Colonic mucosa (tissue), 4 donors: ENCODE measurements around the gene NPHS1. TPM values are rescaled to one million over a fixed set of nuclear protein-coding genes. Genes with fewer than 3 reads are reported as not detected.
"Not testable (repeated sequence)": the region's sequence is repeated elsewhere in the genome, so short reads cannot be mapped to it uniquely, and the experiment has no call there.

Experiments
- DNase-seq: peaks from one replicate; pipeline ENCODE4 v3.0.0-alpha.2; 2020
- H3K27ac ChIP-seq: fragments of 200-600 bp; one replicate; pipeline ENCODE4 v1.8.0; 2021
- H3K27me3 ChIP-seq: fragments of 200-600 bp; one replicate; pipeline ENCODE4 v1.8.0; 2021
- H3K36me3 ChIP-seq: fragments of 200-600 bp; one replicate; pipeline ENCODE4 v1.8.0; 2021
- H3K4me1 ChIP-seq: fragments of 200-600 bp; one replicate; pipeline ENCODE4 v1.8.0; 2021; ENCODE audit warnings: mild to moderate bottlenecking
- H3K4me3 ChIP-seq: fragments of 200-600 bp; one replicate; pipeline ENCODE4 v1.8.0; 2021
- H3K9ac ChIP-seq, 2 donors: one replicate each; pipeline ENCODE4 v1.7.0; 2013; ENCODE audit warnings: control low read depth in 2 of 2, low read depth in 2 of 2, low read length in 2 of 2
- H3K9me3 ChIP-seq: fragments of 200-600 bp; one replicate; pipeline ENCODE4 v1.8.0; 2021
- intact Hi-C: fragments of 100-400 bp; cut with DNase I; formaldehyde crosslinking; loops from one replicate; pipeline ENCODE4 v1.14.1; 2022
- total RNA-seq, 2 donors: library from RNA; stranded (reverse); fragmentation: NEBNext Ultra II Directional in 1 of 2; extraction: Animal tissue kit (Norgen Biotek cat#: 25700) in 1 of 2; gene quantifications; one replicate each; pipeline ENCODE4 v1.2.1, GENCODE V29; 2021
- TF ChIP-seq, protein P1 (sequence below): fragments of 200-600 bp; IDR thresholded peaks from one replicate; pipeline ENCODE4 v1.8.0; 2022; ENCODE audit warnings: antibody characterized with exemption, mild to moderate bottlenecking
- donor health status: healthy.
- donor health status: DM: no; HTN: no; CAD: no.
- donor health status: DM: no; HTN: no; CAD: no.

NPHS1 gene
- total RNA-seq, 2 donors from 2014 or later = not detected

DNA sequence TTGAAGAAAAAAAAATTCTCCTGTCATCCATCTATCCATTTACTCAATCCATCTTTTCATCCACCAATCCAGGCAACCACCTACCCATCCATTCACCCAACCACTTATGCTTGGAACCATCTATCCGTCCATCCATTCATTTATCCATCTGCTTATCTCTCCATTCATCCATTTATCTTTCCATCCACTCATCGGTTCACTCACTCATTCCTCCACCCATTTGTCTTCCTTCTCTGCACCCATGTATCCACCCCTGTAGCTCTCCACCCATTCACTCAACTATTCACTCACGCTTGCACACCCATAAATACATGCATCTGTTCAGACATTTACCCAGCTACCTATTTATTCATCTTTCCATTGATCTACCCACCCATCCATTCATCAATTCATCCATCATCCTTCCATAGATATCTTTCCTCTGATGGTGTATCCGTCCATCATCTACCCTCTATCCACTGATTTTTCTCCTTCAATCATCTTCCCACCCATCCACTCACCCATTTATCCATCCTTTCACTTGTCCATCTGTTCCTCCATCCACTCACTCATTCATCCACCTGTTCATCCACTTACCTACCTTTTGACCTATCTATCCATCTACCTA lies 9.5 kb downstream of the NPHS1 start:
- Histone ChIP-seq H3K9ac (no peak overlapping the region), H3K27me3 (peaks cover 14% of the 10 kb centered on the region), H3K4me3 (no peak overlapping the region), H3K9me3 (no peaks in the 10 kb centered on the region), H3K36me3 (no peaks in the 10 kb centered on the region), H3K27ac (no peak overlapping the region), H3K4me1 (peaks cover 12% of the 10 kb centered on the region)
- TF ChIP-seq, protein P1, sequence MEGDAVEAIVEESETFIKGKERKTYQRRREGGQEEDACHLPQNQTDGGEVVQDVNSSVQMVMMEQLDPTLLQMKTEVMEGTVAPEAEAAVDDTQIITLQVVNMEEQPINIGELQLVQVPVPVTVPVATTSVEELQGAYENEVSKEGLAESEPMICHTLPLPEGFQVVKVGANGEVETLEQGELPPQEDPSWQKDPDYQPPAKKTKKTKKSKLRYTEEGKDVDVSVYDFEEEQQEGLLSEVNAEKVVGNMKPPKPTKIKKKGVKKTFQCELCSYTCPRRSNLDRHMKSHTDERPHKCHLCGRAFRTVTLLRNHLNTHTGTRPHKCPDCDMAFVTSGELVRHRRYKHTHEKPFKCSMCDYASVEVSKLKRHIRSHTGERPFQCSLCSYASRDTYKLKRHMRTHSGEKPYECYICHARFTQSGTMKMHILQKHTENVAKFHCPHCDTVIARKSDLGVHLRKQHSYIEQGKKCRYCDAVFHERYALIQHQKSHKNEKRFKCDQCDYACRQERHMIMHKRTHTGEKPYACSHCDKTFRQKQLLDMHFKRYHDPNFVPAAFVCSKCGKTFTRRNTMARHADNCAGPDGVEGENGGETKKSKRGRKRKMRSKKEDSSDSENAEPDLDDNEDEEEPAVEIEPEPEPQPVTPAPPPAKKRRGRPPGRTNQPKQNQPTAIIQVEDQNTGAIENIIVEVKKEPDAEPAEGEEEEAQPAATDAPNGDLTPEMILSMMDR = no peak
- intact Hi-C loops = no loop called here
- DNase-seq = no peak

DNA sequence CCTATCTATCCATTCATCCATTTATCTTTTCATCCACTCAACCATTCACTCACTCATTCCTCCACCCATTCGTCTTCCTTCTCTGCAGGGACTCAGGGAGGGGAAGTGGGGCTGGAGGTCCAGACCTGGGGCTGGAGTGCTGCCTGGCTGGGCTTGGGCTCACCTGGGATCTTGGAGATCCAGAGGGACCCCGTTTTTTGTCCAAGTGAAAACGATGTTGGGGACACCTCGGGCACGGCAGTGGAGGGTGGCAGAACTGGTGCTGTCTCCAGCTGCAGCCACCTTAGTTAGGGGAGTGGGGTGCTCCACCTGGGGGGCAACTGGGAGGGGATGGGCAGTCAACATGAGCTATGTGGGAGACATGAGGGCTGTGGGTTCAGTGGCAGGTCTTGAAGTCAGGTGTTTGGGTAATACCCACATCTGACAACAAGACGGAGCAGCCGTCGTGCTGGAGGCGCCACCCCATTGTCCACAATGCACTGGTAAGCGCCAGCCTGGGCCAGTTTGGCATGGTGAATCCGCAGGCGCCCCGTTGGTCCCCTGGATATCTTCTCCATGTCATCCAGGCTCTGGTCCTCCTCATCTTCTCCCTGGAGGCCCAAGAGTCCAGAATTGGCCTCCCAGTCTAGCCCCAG lies 10.2 kb downstream of the NPHS1 start:
- Histone ChIP-seq H3K27ac (no peak overlapping the region), H3K4me1 (peaks cover 12% of the 10 kb centered on the region), H3K9ac (no peak overlapping the region), H3K36me3 (no peaks in the 10 kb centered on the region), H3K9me3 (no peaks in the 10 kb centered on the region), H3K27me3 (peaks cover 14% of the 10 kb centered on the region), H3K4me3 (no peak overlapping the region)
- TF ChIP-seq, protein P1 = no peak
- DNase-seq = no peak
- intact Hi-C loops = no loop called here

GRCh38 chr19:35836096-35836495 lies 16.2 kb downstream of the NPHS1 start:
- H3K4me1 ChIP-seq, intact Hi-C loops, H3K36me3 ChIP-seq, H3K27me3 ChIP-seq, H3K27ac ChIP-seq, H3K9ac ChIP-seq, H3K9me3 ChIP-seq, H3K4me3 ChIP-seq, DNase-seq: not testable (repeated sequence)

- Histone ChIP-seq H3K36me3 (no peaks in the 10 kb centered on the region), H3K9ac (no peak overlapping the region), H3K9me3 (no peaks in the 10 kb centered on the region), H3K27ac (no peak overlapping the region), H3K4me3 (no peak overlapping the region), H3K27me3 (no peaks in the 10 kb centered on the region), H3K4me1 (no peaks in the 10 kb centered on the region)
- intact Hi-C loops = no loop called here
- TF ChIP-seq, protein P1 = no peak
- DNase-seq = no peak
Measured at GRCh38 chr19:35833972-35834371, 18.3 kb downstream of the NPHS1 start.

- no peaks in the 10 kb centered on the region for H3K9me3 ChIP-seq
- no peaks in the 10 kb centered on the region for H3K4me1 ChIP-seq
- DNase-seq = no peak
- H3K27ac ChIP-seq = no peak overlapping the region
- no peaks in the 10 kb centered on the region for H3K36me3 ChIP-seq
- intact Hi-C loops = no loop called here
- no peak overlapping the region for H3K9ac ChIP-seq
- H3K27me3 ChIP-seq = no peaks in the 10 kb centered on the region
- H3K4me3 ChIP-seq = no peak overlapping the region
- TF ChIP-seq, protein P1 = no peak
Measured at GRCh38 chr19:35832054-35832453, 20.2 kb downstream of the NPHS1 start.

DNA sequence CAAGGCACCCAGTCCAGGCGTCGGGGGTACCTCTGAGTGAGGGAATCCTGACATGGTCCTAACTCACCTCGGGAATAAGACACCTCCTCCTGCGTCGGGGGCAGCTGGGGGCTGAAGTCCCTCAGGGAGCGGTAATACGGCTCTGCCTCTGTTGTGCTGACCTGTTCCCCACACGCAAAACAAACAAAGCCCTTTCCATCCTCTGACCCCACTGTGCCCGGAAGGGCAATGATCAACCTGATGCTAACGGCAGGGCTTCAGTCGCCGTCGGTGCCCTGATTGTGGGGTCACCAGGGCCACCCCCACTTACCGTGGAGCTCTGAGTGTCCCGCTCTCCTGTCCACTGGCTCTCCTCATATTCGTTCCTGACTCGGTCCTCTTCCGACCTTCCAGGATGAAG lies 21.3 kb downstream of the NPHS1 start:
- H3K9ac ChIP-seq = no peak overlapping the region
- H3K36me3 ChIP-seq = no peaks in the 10 kb centered on the region
- H3K4me3 ChIP-seq = no peak overlapping the region
- intact Hi-C loops = no loop called here
- H3K9me3 ChIP-seq = no peaks in the 10 kb centered on the region
- no peak for DNase-seq
- TF ChIP-seq, protein P1 = no peak
- H3K27ac ChIP-seq = no peak overlapping the region
- H3K27me3 ChIP-seq = no peaks in the 10 kb centered on the region
- no peaks in the 10 kb centered on the region for H3K4me1 ChIP-seq
